ENCODE data around the gene COASY.

GRCh38 chr17:42527932-42528331, 34.0 kb upstream of the COASY start:
- TF ChIP-seq POLR2A (IDR thresholded peaks at IDR 0.05; ENCODE audit: low read depth): no peak
- TF ChIP-seq POLR2AphosphoS5 (IDR thresholded peaks at IDR 0.05): no peak
- TF ChIP-seq CTCF (IDR thresholded peaks at IDR 0.05): no peak
- TF ChIP-seq EP300 (IDR thresholded peaks at IDR 0.05): no peak
